Measurements from ENCODE around the gene TAS2R20. TPM values are rescaled to one million over a fixed set of nuclear protein-coding genes. Genes with fewer than 3 reads are reported as not detected.

Gene TAS2R20
- total and polyA plus RNA-seq, 2 of the 8 experiments (the other 6 are each of a cell fraction or from before 2014, with no cell fraction given), result 0.57 to 0.71 TPM

DNA sequence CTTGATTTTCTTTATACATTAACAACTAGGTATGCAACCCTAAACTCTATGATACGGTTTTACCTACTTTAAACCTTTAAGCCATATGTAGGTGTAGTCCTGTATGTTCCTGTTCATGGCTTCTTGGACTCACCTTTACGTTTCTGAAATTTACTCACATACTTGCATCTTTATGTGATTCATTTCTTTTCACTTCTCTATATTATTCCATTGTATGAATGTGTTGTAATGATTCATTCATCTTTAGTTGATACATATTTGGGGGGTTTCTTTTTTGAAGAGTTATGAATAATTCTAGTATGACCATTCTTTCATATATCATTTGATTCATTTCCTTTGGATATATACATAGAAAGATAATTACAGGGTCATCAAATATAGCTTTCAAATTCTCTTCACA, 9.0 kb downstream of the TAS2R20 start:
- Histone ChIP-seq H4K8ac (ENCODE audit: extremely low read depth, insufficient read depth, low read length) (no peak overlapping the region), H3K27ac (ENCODE audit: low read depth, low read length) (no peak overlapping the region), H2BK15ac (ENCODE audit: low read length) (no peak overlapping the region), H2BK20ac (ENCODE audit: low read length) (no peak overlapping the region), H4K20me1 (replicated peaks in 1 of 2; ENCODE audit: control insufficient read depth in 1 of 2, insufficient read depth in 2 of 2, low read length in 2 of 2) (peaks cover 0 to 3% of the 10 kb centered on the region in 2 experiments), H2AK5ac (ENCODE audit: low read depth, low read length) (no peak overlapping the region), H3K79me2 (ENCODE audit: control insufficient read depth in 1 of 2, insufficient read depth in 2 of 2, low read length in 2 of 2) (no peaks in the 10 kb centered on the region), H4K91ac (replicated peaks; ENCODE audit: insufficient read length, low read length) (no peak overlapping the region), H4K5ac (ENCODE audit: insufficient read length, low read depth, low read length) (no peak overlapping the region), H2AFZ (ENCODE audit: low read length) (no peak overlapping the region), H3K36me3 (ENCODE audit: control insufficient read depth in 2 of 4, insufficient read depth in 4 of 4, low read length in 3 of 4) (no peaks in the 10 kb centered on the region; a peak in 1 of 8 replicates), H2BK5ac (ENCODE audit: low read depth, low read length) (no peak overlapping the region), H3K4ac (replicated peaks; ENCODE audit: insufficient read length, low read depth, low read length) (no peak overlapping the region), H3K23ac (ENCODE audit: insufficient read length) (no peak overlapping the region), H3K9ac (replicated peaks in 1 of 4; ENCODE audit: extremely low read depth in 1 of 4, low read depth in 3 of 4, low read length in 3 of 4) (no peak overlapping the region), H3K4me2 (ENCODE audit: insufficient read depth in 1 of 2, low read depth in 2 of 2, low read length in 2 of 2) (no peak overlapping the region), H3K23me2 (ENCODE audit: low read depth, low read length) (no peaks in the 10 kb centered on the region), H3K27me3 (replicated peaks in 1 of 4; ENCODE audit: control insufficient read depth in 3 of 4, extremely low read depth in 1 of 4, insufficient read depth in 3 of 4, low read length in 3 of 4) (no peaks in the 10 kb centered on the region), H3K79me1 (ENCODE audit: low read depth, low read length) (no peaks in the 10 kb centered on the region), H3K4me3 (ENCODE audit: extremely low read depth in 1 of 4, insufficient read depth in 2 of 4, low read depth in 3 of 4, low read length in 4 of 4) (no peak overlapping the region), H3K9me3 (ENCODE audit: insufficient read depth in 2 of 2, low read depth in 1 of 2, low read length in 1 of 2) (no peaks in the 10 kb centered on the region), H2BK12ac (ENCODE audit: low read depth, low read length) (no peak overlapping the region), H3K14ac (ENCODE audit: insufficient read length) (no peak overlapping the region), H3K56ac (replicated peaks; ENCODE audit: insufficient read length, low read depth, low read length) (no peak overlapping the region), H3K4me1 (replicated peaks in 1 of 4; ENCODE audit: control insufficient read depth in 3 of 4, insufficient read depth in 4 of 4, low read length in 3 of 4) (no peaks in the 10 kb centered on the region), H2BK120ac (replicated peaks; ENCODE audit: low read depth, low read length) (no peak overlapping the region), H3K18ac (ENCODE audit: extremely low read depth, low read length) (no peak overlapping the region)
- WGBS, 2 experiments (ENCODE audit: extremely low coverage in 1 of 2, insufficient coverage in 1 of 2, insufficient read length in 1 of 2, insufficient replicate concordance in 2 of 2, low coverage in 1 of 2, low lambda C conversion rate in 2 of 2, missing lambda C conversion rate in 1 of 2), result 91% methylated on average over 2 of the region's 2 CpGs; no CpG with 5 or more reads in 1 of the 2 experiments
- POLR2A ChIA-PET (ENCODE audit: partially characterized antibody), result no interaction called here
- CTCF ChIA-PET (ENCODE audit: partially characterized antibody), result no interaction called here
- no peak for FAIRE-seq
- no peak for DNase-seq (ENCODE audit: low read depth in 1 of 2, low spot score in 2 of 2)
- TF ChIP-seq POLR2AphosphoS5 (IDR thresholded peaks at IDR 0.05; ENCODE audit: low read depth, low read length) (no peak), RBBP5 (IDR thresholded peaks at IDR 0.05; ENCODE audit: borderline replicate concordance, low read depth, low read length) (no peak), CHD1 (IDR thresholded peaks at IDR 0.05; ENCODE audit: low read depth, low read length) (no peak), POU5F1 (IDR thresholded peaks at IDR 0.05; ENCODE audit: low read depth, low read length) (no peak), NANOG (IDR thresholded peaks at IDR 0.05; ENCODE audit: insufficient read depth, low read depth, low read length, poor library complexity, severe bottlenecking) (no peak), MAFK (IDR thresholded peaks at IDR 0.05; ENCODE audit: low read depth, low read length) (no peak), TEAD4 (IDR thresholded peaks at IDR 0.05; ENCODE audit: low read depth, low read length) (no peak), GABPA (IDR thresholded peaks at IDR 0.05; ENCODE audit: borderline replicate concordance, insufficient read depth, low read length) (no peak), PHF8 (conservative IDR thresholded peaks at IDR 0.05; ENCODE audit: low read depth, low read length) (no peak), TAF1 (IDR thresholded peaks at IDR 0.05; ENCODE audit: low read depth, low read length) (no peak), YY1 (IDR thresholded peaks at IDR 0.05; ENCODE audit: low read depth, low read length) (no peak), TAF7 (optimal IDR thresholded peaks at IDR 0.05; ENCODE audit: borderline replicate concordance, low read depth, low read length) (no peak)
- TF ChIP-seq, protein P1, sequence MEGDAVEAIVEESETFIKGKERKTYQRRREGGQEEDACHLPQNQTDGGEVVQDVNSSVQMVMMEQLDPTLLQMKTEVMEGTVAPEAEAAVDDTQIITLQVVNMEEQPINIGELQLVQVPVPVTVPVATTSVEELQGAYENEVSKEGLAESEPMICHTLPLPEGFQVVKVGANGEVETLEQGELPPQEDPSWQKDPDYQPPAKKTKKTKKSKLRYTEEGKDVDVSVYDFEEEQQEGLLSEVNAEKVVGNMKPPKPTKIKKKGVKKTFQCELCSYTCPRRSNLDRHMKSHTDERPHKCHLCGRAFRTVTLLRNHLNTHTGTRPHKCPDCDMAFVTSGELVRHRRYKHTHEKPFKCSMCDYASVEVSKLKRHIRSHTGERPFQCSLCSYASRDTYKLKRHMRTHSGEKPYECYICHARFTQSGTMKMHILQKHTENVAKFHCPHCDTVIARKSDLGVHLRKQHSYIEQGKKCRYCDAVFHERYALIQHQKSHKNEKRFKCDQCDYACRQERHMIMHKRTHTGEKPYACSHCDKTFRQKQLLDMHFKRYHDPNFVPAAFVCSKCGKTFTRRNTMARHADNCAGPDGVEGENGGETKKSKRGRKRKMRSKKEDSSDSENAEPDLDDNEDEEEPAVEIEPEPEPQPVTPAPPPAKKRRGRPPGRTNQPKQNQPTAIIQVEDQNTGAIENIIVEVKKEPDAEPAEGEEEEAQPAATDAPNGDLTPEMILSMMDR (IDR thresholded peaks at IDR 0.05; ENCODE audit: control extremely low read depth in 1 of 3, insufficient read depth in 1 of 3, low read depth in 1 of 3, low read length in 3 of 3), result no peak

All from H1 (cell line).